ENCODE results near the gene BCKDK. TPM values are rescaled to one million over a fixed set of nuclear protein-coding genes. Genes with fewer than 3 reads are reported as not detected.
"Not testable (repeated sequence)": the region's sequence is repeated elsewhere in the genome, so short reads cannot be mapped to it uniquely, and the experiment has no call there.

Gene BCKDK
- polyA plus RNA-seq, 1 of the 3 experiments (the other 2 are of a cell fraction): 73.2 TPM

GRCh38 chr16:31100876-31101641 is 7.1 kb upstream of the BCKDK start:
- not testable (repeated sequence) for H3K4me2 ChIP-seq; H3K4me3 ChIP-seq (ENCODE audit: low read depth in 2 of 2, low read length in 1 of 2); H3K4me1 ChIP-seq (ENCODE audit: control insufficient read depth in 1 of 2, insufficient read depth in 2 of 2, low read depth in 1 of 2, low read length in 1 of 2); H3K9me2 ChIP-seq; H4K20me1 ChIP-seq (ENCODE audit: insufficient read depth); H3K9me3 ChIP-seq; DNase-seq; H3K79me2 ChIP-seq (ENCODE audit: insufficient read depth); H3K9ac ChIP-seq; H3K36me3 ChIP-seq (replicated peaks in 1 of 2; ENCODE audit: control insufficient read depth in 1 of 2, insufficient read depth in 2 of 2, low read length in 1 of 2); H3K27ac ChIP-seq (ENCODE audit: low read depth in 2 of 2, low read length in 1 of 2); H3F3A ChIP-seq (replicated peaks; ENCODE audit: insufficient read depth); H3K27me3 ChIP-seq (ENCODE audit: insufficient read depth)
- WGBS (ENCODE audit: low lambda C conversion rate): 88% methylated on average over 13 of the region's 13 CpGs
- H2AFZ ChIP-seq (ENCODE audit: low read depth): 0 out of 2 replicates have a peak overlapping the region, but pooled peaks have one; percentile 29
- ChIA-PET POLR2A (interaction anchor here (1.5 kb wide), 1 partner anchor 16 kb away, joined by 5 read pairs; the partner anchor contains the start of gene KAT8), CTCF (interaction anchor here (1.1 to 2.1 kb wide), 3 partner anchors 21 to 116 kb away, joined by 3 to 7 read pairs (median 4); no protein-coding TSS in a partner anchor)

DNA sequence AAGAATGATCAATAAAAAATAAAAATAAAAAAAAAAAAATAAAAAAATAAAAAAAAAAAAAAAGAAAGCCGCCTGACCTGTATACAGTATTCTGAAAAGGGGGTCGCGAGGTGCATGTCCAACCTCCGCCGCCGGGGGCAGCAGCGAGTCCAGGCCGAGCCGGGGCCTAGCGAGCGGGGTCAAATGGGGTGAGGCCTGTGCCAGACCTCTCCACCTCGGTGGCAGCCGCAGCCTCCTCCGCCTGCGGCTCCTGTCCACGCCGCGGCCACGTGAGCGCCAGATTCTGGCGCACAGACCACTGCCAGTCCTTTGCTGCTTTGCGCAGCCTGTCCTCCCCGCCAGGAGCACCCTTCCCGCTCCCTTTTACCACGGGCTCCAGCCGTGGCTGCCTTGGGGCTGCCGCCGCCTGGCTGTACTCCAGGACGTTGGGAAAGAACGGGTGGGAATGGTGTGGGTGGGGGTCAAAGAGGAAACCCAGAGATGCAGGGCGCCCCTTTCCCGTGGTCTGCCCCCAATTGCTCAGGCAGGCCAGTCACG is 2.4 kb upstream of the BCKDK start:
- DNase-seq: peak; percentile 96
- H3K9me2 ChIP-seq: no peaks in the 10 kb centered on the region
- 20% methylated on average over 16 of the region's 33 CpGs for WGBS (ENCODE audit: low lambda C conversion rate)
- peak overlapping the region; percentile 51 to 91; a peak in 3 of 4 replicates for H3K27ac ChIP-seq (ENCODE audit: low read depth in 2 of 2, low read length in 1 of 2)
- peak overlapping the region; percentile 93 for H2AFZ ChIP-seq (ENCODE audit: low read depth)
- no peaks in the 10 kb centered on the region for H3F3A ChIP-seq (replicated peaks; ENCODE audit: insufficient read depth)
- H3K79me2 ChIP-seq (ENCODE audit: insufficient read depth): peaks cover 23% of the 10 kb centered on the region
- H4K20me1 ChIP-seq (ENCODE audit: insufficient read depth): no peaks in the 10 kb centered on the region
- CTCF ChIA-PET: no interaction called here
- H3K27me3 ChIP-seq (ENCODE audit: insufficient read depth): no peaks in the 10 kb centered on the region
- H3K36me3 ChIP-seq (replicated peaks in 1 of 2; ENCODE audit: control insufficient read depth in 1 of 2, insufficient read depth in 2 of 2, low read length in 1 of 2): peaks cover 14 to 15% of the 10 kb centered on the region in 2 experiments
- no peaks in the 10 kb centered on the region for H3K9me3 ChIP-seq
- POLR2A ChIA-PET: no interaction called here
- H3K9ac ChIP-seq: peak overlapping the region; percentile 41; the same call in 1 of the 2 replicates
- peaks cover 8 to 25% of the 10 kb centered on the region in 2 experiments; a peak in 2 of 4 replicates for H3K4me1 ChIP-seq (ENCODE audit: control insufficient read depth in 1 of 2, insufficient read depth in 2 of 2, low read depth in 1 of 2, low read length in 1 of 2)
- no peak overlapping the region for H3K4me3 ChIP-seq (ENCODE audit: low read depth in 2 of 2, low read length in 1 of 2)
- H3K4me2 ChIP-seq: no peak overlapping the region
- TF ChIP-seq TAF1 (IDR thresholded peaks at IDR 0.05; ENCODE audit: borderline replicate concordance, low read depth, low read length) (0 out of 2 replicates have a peak, but pooled peaks have one; percentile 16), MAX (IDR thresholded peaks at IDR 0.05; ENCODE audit: low read depth) (no peak; the same call in 1 of the 2 replicates), MEF2A (IDR thresholded peaks at IDR 0.05; ENCODE audit: borderline replicate concordance, low read depth) (no peak), RXRA (IDR thresholded peaks at IDR 0.05; ENCODE audit: borderline replicate concordance, low read depth) (peak; percentile 92), SIN3A (IDR thresholded peaks at IDR 0.05; ENCODE audit: borderline replicate concordance, low read depth, low read length) (peak; percentile 36; the same call in 1 of the 2 replicates), USF1 (IDR thresholded peaks at IDR 0.05; ENCODE audit: borderline replicate concordance, low read depth) (peak; percentile 44; the same call in 1 of the 2 replicates), POLR2AphosphoS5 (IDR thresholded peaks at IDR 0.05; ENCODE audit: low read depth, low read length) (no peak), CHD2 (IDR thresholded peaks at IDR 0.05; ENCODE audit: low read length, partially characterized antibody) (no peak), REST (IDR thresholded peaks at IDR 0.05; ENCODE audit: low read depth, low read length) (no peak), JUND (IDR thresholded peaks at IDR 0.05) (no peak), RCOR1 (IDR thresholded peaks at IDR 0.05; ENCODE audit: low read length) (no peak), ELF1 (IDR thresholded peaks at IDR 0.05) (no peak), EP300 (IDR thresholded peaks at IDR 0.05; ENCODE audit: borderline replicate concordance in 1 of 2, low read depth in 1 of 2, low read length in 1 of 2) (peak in 1 of 2 experiments; percentile 60; a peak in 2 of 4 replicates), FOXJ3 (CRISPR knock-in tag; IDR thresholded peaks at IDR 0.05) (no peak), RAD21 (IDR thresholded peaks at IDR 0.05; ENCODE audit: low read length) (peak; percentile 50), MXI1 (IDR thresholded peaks at IDR 0.05; ENCODE audit: low read depth, low read length) (peak; percentile 95), GABPA (IDR thresholded peaks at IDR 0.05; ENCODE audit: low read depth) (no peak), CTCF (IDR thresholded peaks at IDR 0.05) (peak; percentile 73), YY1 (IDR thresholded peaks at IDR 0.05; ENCODE audit: low read depth) (no peak), TCF12 (IDR thresholded peaks at IDR 0.05) (no peak)
